Neural cell (in vitro differentiated cells): ENCODE measurements around the gene PRDX1. TPM values are rescaled to one million over a fixed set of nuclear protein-coding genes. Genes with fewer than 3 reads are reported as not detected.
"Not testable (repeated sequence)": the region's sequence is repeated elsewhere in the genome, so short reads cannot be mapped to it uniquely, and the experiment has no call there.

Experiments
- H2AFZ ChIP-seq: fragments of 200-600, 300-800 bp; sonication (generic), shearing (Covaris generic); 2 replicates; pipeline ENCODE4 v1.6.0; 2014; ENCODE audit warnings: low read depth, mild to moderate bottlenecking, antibody characterized with exemption, low read length, moderate library complexity
- H3F3A ChIP-seq: fragments of 200-600 bp; shearing (Covaris generic); 2 replicates; pipeline ENCODE4 v1.6.1; 2016; ENCODE audit warnings: mild to moderate bottlenecking, moderate library complexity, mixed read lengths, antibody characterized with exemption, low read length; ENCODE audit not compliant: insufficient read depth, poor library complexity, severe bottlenecking
- H3K27ac ChIP-seq: fragments of 200-600, 300-800 bp; sonication (generic), shearing (Covaris generic); 2 replicates; pipeline ENCODE4 v1.5.1; 2014; ENCODE audit warnings: mild to moderate bottlenecking, low read length, moderate library complexity
- H3K27me3 ChIP-seq: fragments of 300-800, 200-600 bp; sonication (generic), shearing (Covaris generic); 2 replicates; pipeline ENCODE4 v1.6.0; 2014; ENCODE audit warnings: mild to moderate bottlenecking, low read depth, low read length, moderate library complexity; ENCODE audit not compliant: insufficient read depth
- H3K36me3 ChIP-seq: fragments of 300-800, 200-600 bp; sonication (generic), shearing (Covaris generic); 2 replicates; pipeline ENCODE4 v1.5.1; 2014; ENCODE audit warnings: mild to moderate bottlenecking, antibody characterized with exemption, low read length, moderate library complexity; ENCODE audit not compliant: insufficient read depth
- H3K4me2 ChIP-seq: fragments of 300-800, 200-600 bp; sonication (generic), shearing (Covaris generic); 2 replicates; pipeline ENCODE4 v1.6.0; 2014; ENCODE audit warnings: mild to moderate bottlenecking, low read length
- H3K4me3 ChIP-seq: fragments of 300-800, 200-600 bp; sonication (generic), shearing (Covaris generic); 2 replicates; pipeline ENCODE4 v1.5.1; 2014; ENCODE audit warnings: mild to moderate bottlenecking, low read length, moderate library complexity
- H3K79me2 ChIP-seq: fragments of 200-600 bp; shearing (Covaris generic); replicated peaks from 2 replicates; pipeline ENCODE4 v1.6.0; 2014; ENCODE audit warnings: mild to moderate bottlenecking, low read length, moderate library complexity; ENCODE audit not compliant: insufficient read depth
- H3K9ac ChIP-seq: fragments of 300-800, 200-600 bp; sonication (generic), shearing (Covaris generic); 2 replicates; pipeline ENCODE4 v1.6.1; 2016; ENCODE audit warnings: mild to moderate bottlenecking, low read length, mixed read lengths
- H3K9me2 ChIP-seq: fragments of 200-600 bp; shearing (Covaris generic); 2 replicates; pipeline ENCODE4 v1.6.1; 2016; ENCODE audit warnings: mild to moderate bottlenecking, low read length, mixed read lengths; ENCODE audit not compliant: insufficient read depth
- H3K9me3 ChIP-seq: fragments of 200-600, 300-800 bp; sonication (generic), shearing (Covaris generic); 2 replicates; pipeline ENCODE4 v1.6.1; 2016; ENCODE audit warnings: mild to moderate bottlenecking, mixed run types, low read length, moderate library complexity, mixed read lengths
- H4K20me1 ChIP-seq: fragments of 200-600 bp; shearing (Covaris generic); 2 replicates; pipeline ENCODE4 v1.6.1; 2016; ENCODE audit warnings: mild to moderate bottlenecking, mixed run types; ENCODE audit not compliant: insufficient read depth
- CTCF ChIP-seq: fragments of 450-650 bp; IDR thresholded peaks from 2 replicates; pipeline ENCODE4 v1.5.1; 2014; ENCODE audit warnings: antibody characterized with exemption, mild to moderate bottlenecking, moderate library complexity; ENCODE audit not compliant: poor library complexity, severe bottlenecking
- EP300 ChIP-seq: fragments of 450-650 bp; conservative IDR thresholded peaks from 2 replicates; pipeline ENCODE4 v1.6.1; 2014; ENCODE audit warnings: antibody characterized with exemption, mild to moderate bottlenecking, moderate library complexity; ENCODE audit not compliant: poor library complexity, severe bottlenecking
- EZH2 ChIP-seq: fragments of 200-600, 300-800 bp; shearing (Covaris generic), sonication (generic); IDR thresholded peaks from 2 replicates; pipeline ENCODE4 v1.6.1; 2014; ENCODE audit warnings: antibody characterized with exemption, low read length, borderline replicate concordance, mild to moderate bottlenecking; ENCODE audit not compliant: insufficient read depth, poor library complexity, severe bottlenecking
- MXI1 ChIP-seq: fragments of 450-650 bp; conservative IDR thresholded peaks from 2 replicates; pipeline ENCODE4 v1.6.1; 2014; ENCODE audit warnings: antibody characterized with exemption, mild to moderate bottlenecking; ENCODE audit not compliant: poor library complexity, severe bottlenecking
- POLR2AphosphoS5 ChIP-seq: IDR thresholded peaks from 2 replicates; pipeline ENCODE4 v1.6.1; 2012
- RAD21 ChIP-seq: fragments of 450-650 bp; conservative IDR thresholded peaks from 2 replicates; pipeline ENCODE4 v1.6.1; 2014; ENCODE audit warnings: antibody characterized with exemption, mild to moderate bottlenecking, moderate library complexity
- SMC3 ChIP-seq: fragments of 450-650 bp; conservative IDR thresholded peaks from 2 replicates; pipeline ENCODE4 v1.6.1; 2014; ENCODE audit warnings: antibody characterized with exemption, mild to moderate bottlenecking, moderate library complexity; ENCODE audit not compliant: poor library complexity
- TAF1 ChIP-seq: IDR thresholded peaks from 2 replicates; pipeline ENCODE4 v1.6.1; 2012; ENCODE audit warnings: low read depth
- polyA plus RNA-seq: library from polyadenylated mRNA; depleted of rRNA; stranded (reverse); fragments of >200 nt; gene quantifications from 2 replicates; pipeline ENCODE4 v1.2.3, GENCODE V29; 2014
- TF ChIP-seq, protein P1 (sequence below): IDR thresholded peaks from 2 replicates; pipeline ENCODE4 v1.6.1; 2012; ENCODE audit warnings: borderline replicate concordance

Gene PRDX1
- polyA plus RNA-seq, 1 donor from 2014 or later: 304 TPM

DNA sequence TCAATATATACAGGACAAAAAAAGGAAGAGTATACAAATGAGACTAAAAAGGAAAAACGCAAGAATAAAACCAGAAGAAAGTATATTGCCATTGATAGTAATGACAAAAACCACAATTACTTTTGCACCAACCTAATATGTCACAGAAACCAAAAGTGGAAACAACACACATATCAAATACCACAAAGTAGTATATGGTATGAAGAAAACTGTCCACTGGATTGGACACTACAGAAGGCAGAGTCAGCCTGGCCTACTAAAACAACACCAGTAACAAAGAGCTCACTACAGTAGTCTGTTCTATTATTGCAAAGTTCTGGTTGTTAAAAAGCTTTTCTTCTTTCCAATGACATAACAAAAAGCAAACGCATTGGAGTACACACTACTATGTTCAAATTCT, 48.4 kb downstream of the PRDX1 start:
- no peak overlapping the region for H3K9ac ChIP-seq
- no peak overlapping the region for H3K4me2 ChIP-seq
- no peaks in the 10 kb centered on the region for H3K9me3 ChIP-seq
- H4K20me1 ChIP-seq: no peaks in the 10 kb centered on the region
- H3K27me3 ChIP-seq: no peaks in the 10 kb centered on the region
- no peaks in the 10 kb centered on the region for H3K36me3 ChIP-seq
- no peak overlapping the region for H3K4me3 ChIP-seq
- H3K9me2 ChIP-seq: no peaks in the 10 kb centered on the region
- H3F3A ChIP-seq: no peaks in the 10 kb centered on the region
- TF ChIP-seq EZH2 (no peak), EP300 (no peak), MXI1 (no peak), CTCF (no peak), SMC3 (no peak), POLR2AphosphoS5 (no peak), TAF1 (no peak), RAD21 (no peak)
- TF ChIP-seq, protein P1, sequence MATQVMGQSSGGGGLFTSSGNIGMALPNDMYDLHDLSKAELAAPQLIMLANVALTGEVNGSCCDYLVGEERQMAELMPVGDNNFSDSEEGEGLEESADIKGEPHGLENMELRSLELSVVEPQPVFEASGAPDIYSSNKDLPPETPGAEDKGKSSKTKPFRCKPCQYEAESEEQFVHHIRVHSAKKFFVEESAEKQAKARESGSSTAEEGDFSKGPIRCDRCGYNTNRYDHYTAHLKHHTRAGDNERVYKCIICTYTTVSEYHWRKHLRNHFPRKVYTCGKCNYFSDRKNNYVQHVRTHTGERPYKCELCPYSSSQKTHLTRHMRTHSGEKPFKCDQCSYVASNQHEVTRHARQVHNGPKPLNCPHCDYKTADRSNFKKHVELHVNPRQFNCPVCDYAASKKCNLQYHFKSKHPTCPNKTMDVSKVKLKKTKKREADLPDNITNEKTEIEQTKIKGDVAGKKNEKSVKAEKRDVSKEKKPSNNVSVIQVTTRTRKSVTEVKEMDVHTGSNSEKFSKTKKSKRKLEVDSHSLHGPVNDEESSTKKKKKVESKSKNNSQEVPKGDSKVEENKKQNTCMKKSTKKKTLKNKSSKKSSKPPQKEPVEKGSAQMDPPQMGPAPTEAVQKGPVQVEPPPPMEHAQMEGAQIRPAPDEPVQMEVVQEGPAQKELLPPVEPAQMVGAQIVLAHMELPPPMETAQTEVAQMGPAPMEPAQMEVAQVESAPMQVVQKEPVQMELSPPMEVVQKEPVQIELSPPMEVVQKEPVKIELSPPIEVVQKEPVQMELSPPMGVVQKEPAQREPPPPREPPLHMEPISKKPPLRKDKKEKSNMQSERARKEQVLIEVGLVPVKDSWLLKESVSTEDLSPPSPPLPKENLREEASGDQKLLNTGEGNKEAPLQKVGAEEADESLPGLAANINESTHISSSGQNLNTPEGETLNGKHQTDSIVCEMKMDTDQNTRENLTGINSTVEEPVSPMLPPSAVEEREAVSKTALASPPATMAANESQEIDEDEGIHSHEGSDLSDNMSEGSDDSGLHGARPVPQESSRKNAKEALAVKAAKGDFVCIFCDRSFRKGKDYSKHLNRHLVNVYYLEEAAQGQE: no peak
- H3K27ac ChIP-seq: no peak overlapping the region
- no peaks in the 10 kb centered on the region for H3K79me2 ChIP-seq
- no peak overlapping the region for H2AFZ ChIP-seq

DNA sequence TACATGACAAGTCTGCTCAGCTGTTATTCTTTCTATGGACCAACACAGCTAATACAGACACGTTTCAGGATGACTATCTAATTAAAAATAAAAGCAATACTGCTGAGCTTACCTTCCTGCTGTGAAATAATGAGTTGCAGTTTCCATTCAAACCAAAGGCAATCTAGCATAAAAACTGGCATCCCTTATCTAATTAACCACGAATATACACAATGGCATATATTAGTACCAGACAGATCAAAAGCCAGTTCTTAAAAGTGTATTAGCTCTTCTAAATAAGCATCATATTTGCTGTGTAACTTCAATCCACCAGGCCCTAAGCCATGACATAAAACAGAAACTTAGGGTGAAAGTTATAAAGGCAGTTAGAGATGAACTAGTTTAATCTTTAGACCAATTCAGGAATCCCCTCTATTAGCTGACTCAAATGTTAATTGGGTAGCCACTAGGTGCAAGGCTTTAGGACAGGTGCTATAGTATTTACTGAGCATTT, 51.3 kb downstream of the PRDX1 start:
- no peak overlapping the region for H3K27ac ChIP-seq
- H3F3A ChIP-seq: no peaks in the 10 kb centered on the region
- H4K20me1 ChIP-seq: no peaks in the 10 kb centered on the region
- H3K4me3 ChIP-seq: no peak overlapping the region
- no peak overlapping the region for H3K4me2 ChIP-seq
- no peaks in the 10 kb centered on the region for H3K9me3 ChIP-seq
- no peak overlapping the region for H2AFZ ChIP-seq
- TF ChIP-seq POLR2AphosphoS5: no peak
- no peak for TF ChIP-seq TAF1
- no peak for TF ChIP-seq SMC3
- TF ChIP-seq RAD21: no peak
- TF ChIP-seq MXI1: no peak
- TF ChIP-seq CTCF: no peak
- no peak for TF ChIP-seq EP300
- TF ChIP-seq EZH2: no peak
- TF ChIP-seq, protein P1: no peak
- no peaks in the 10 kb centered on the region for H3K9me2 ChIP-seq
- H3K36me3 ChIP-seq: no peaks in the 10 kb centered on the region
- H3K9ac ChIP-seq: no peak overlapping the region
- no peaks in the 10 kb centered on the region for H3K79me2 ChIP-seq
- H3K27me3 ChIP-seq: no peaks in the 10 kb centered on the region

DNA sequence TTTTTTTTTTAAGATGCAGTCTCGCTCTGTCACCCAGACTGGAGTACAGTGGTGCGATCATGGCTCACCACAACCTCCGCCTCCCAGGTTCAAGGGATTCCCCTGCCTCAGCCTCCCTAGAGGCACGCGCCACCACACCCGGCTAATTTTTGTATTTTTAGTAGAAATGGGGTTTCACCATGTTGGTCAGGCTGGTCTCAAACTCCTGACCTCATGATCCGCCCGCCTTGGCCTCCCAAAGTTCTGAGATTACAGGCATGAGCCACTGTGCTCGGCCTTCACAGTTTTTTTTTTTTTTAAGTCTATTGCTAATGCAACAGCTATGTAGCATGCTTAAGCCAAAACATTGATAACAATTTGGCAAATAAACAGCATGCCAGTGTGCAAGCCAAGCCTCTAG, 54.3 kb downstream of the PRDX1 start:
- H3F3A ChIP-seq, H3K9ac ChIP-seq, H3K9me3 ChIP-seq, H2AFZ ChIP-seq, H3K4me2 ChIP-seq, H3K27me3 ChIP-seq, H3K9me2 ChIP-seq, H3K27ac ChIP-seq, H4K20me1 ChIP-seq, H3K79me2 ChIP-seq, H3K4me3 ChIP-seq, H3K36me3 ChIP-seq: not testable (repeated sequence)
